ENCODE results near the gene TGFBR3.

- no peak for TF ChIP-seq POLR2A (IDR thresholded peaks at IDR 0.05; ENCODE audit: low read length)
- TF ChIP-seq GATA1 (IDR thresholded peaks at IDR 0.05; ENCODE audit: low read depth, low read length), result no peak
Measured at GRCh38 chr1:91779548-91780021, 106.4 kb downstream of the TGFBR3 start.

Data from erythroblast (primary cell).